PC-3 (cell line): ENCODE data around the gene SLC26A8. TPM values are rescaled to one million over a fixed set of nuclear protein-coding genes. Genes with fewer than 3 reads are reported as not detected.
A peak's percentile ranks its signal among the peaks of the same experiment; 100 is the strongest.

Experiments used
- ATAC-seq: fragments of 200-7000 bp; cut with Tn5 transposase; 2 replicates; pipeline ENCODE4 v1.9.1; 2020; ENCODE audit warnings: mild to moderate bottlenecking, moderate library complexity
- BruUV-seq: library from RNA; stranded (reverse); fragments of 400-500 nt; replicated peaks from 2 replicates; lab custom pipeline; 2021; lab: Mats Ljungman, UMichigan
- CTCF ChIA-PET: fragments of 300-600 bp; sonication (Branson Sonifier 250); formaldehyde crosslinking; loops from one replicate; lab custom pipeline; 2022; ENCODE audit warnings: antibody characterized with exemption; lab: Charles Lee
- POLR2A ChIA-PET: fragments of 300-600 bp; sonication (Branson Sonifier 250); formaldehyde crosslinking; loops from one replicate; lab custom pipeline; 2022; ENCODE audit warnings: antibody characterized with exemption; ENCODE audit not compliant: unreplicated experiment; lab: Charles Lee
- DNase-seq: peaks from one replicate; pipeline ENCODE4 v3.0.0-alpha.2; 2015
- H2AFZ ChIP-seq: fragments of 300-600 bp; sonication (generic); 2 replicates; pipeline ENCODE4 v1.6.0; 2016; ENCODE audit warnings: antibody characterized with exemption, low read length
- H3F3A ChIP-seq: fragments of 300-600 bp; sonication (generic); one replicate; pipeline ENCODE4 v1.6.0; 2017; ENCODE audit warnings: antibody characterized with exemption, low read length, control low read depth, mild to moderate bottlenecking; ENCODE audit not compliant: unreplicated experiment
- H3K27ac ChIP-seq: fragments of 300-600 bp; sonication (generic); 2 replicates; pipeline ENCODE4 v1.5.1; 2016; ENCODE audit warnings: mild to moderate bottlenecking, low read length
- H3K27me3 ChIP-seq: fragments of 300-600 bp; sonication (generic); 2 replicates; pipeline ENCODE4 v1.6.1; 2016; ENCODE audit warnings: low read length, mixed read lengths
- H3K36me3 ChIP-seq: fragments of 300-600 bp; sonication (generic); 2 replicates; pipeline ENCODE4 v1.6.1; 2016; ENCODE audit warnings: low read depth, mixed run types, low read length, mixed read lengths
- H3K4me1 ChIP-seq: fragments of 300-600 bp; sonication (generic); 2 replicates; pipeline ENCODE4 v1.5.1; 2016; ENCODE audit warnings: low read length; ENCODE audit not compliant: insufficient read depth
- H3K4me2 ChIP-seq: fragments of 300-600 bp; sonication (generic); 2 replicates; pipeline ENCODE4 v1.6.0; 2016; ENCODE audit warnings: low read length
- H3K4me3 ChIP-seq: fragments of 300-600 bp; sonication (generic); 2 replicates; pipeline ENCODE4 v1.5.1; 2016; ENCODE audit warnings: mild to moderate bottlenecking, low read length, mixed read lengths
- H3K79me2 ChIP-seq: fragments of 300-600 bp; sonication (generic); 2 replicates; pipeline ENCODE4 v1.6.1; 2017; ENCODE audit warnings: low read length, mixed read lengths
- H3K9ac ChIP-seq: fragments of 300-600 bp; sonication (generic); 2 replicates; pipeline ENCODE4 v1.6.0; 2016; ENCODE audit warnings: mild to moderate bottlenecking, low read length
- H3K9me2 ChIP-seq: fragments of 300-600 bp; sonication (generic); replicated peaks from 2 replicates; pipeline ENCODE4 v1.6.1; 2016; ENCODE audit warnings: mixed run types, low read length, mixed read lengths
- H3K9me3 ChIP-seq: fragments of 300-600 bp; sonication (generic); 2 replicates; pipeline ENCODE4 v1.6.1; 2016; ENCODE audit warnings: low read length, mixed read lengths
- H4K20me1 ChIP-seq: fragments of 300-600 bp; sonication (generic); 2 replicates; pipeline ENCODE4 v1.6.1; 2016; ENCODE audit warnings: low read length, mixed read lengths
- CTCF ChIP-seq: fragments of 300-600 bp; sonication (generic); conservative IDR thresholded peaks from 2 replicates; pipeline ENCODE4 v1.5.1; 2017; ENCODE audit warnings: antibody characterized with exemption, low read depth, mild to moderate bottlenecking, low read length
- EZH2 ChIP-seq: fragments of 300-600 bp; sonication (generic); IDR thresholded peaks from one replicate; pipeline ENCODE4 v1.6.1; 2017; ENCODE audit warnings: antibody characterized with exemption, mild to moderate bottlenecking, low read length; ENCODE audit not compliant: unreplicated experiment
- EZH2phosphoT487 ChIP-seq: fragments of 300-600 bp; sonication (generic); IDR thresholded peaks from 2 replicates; pipeline ENCODE4 v1.6.1; 2018; ENCODE audit warnings: mild to moderate bottlenecking, antibody characterized with exemption, low read length, borderline replicate concordance
- intact Hi-C: fragments of 100-400 bp; cut with micrococcal nuclease; formaldehyde crosslinking; loops from 2 replicates; pipeline ENCODE4 v1.9.0; 2023
- total RNA-seq: library from RNA; depleted of rRNA; stranded (reverse); fragments of >200 nt; gene quantifications from 2 replicates; pipeline ENCODE4 v1.2.3, GENCODE V29; 2014

SLC26A8 gene
- total RNA-seq, 1 experiment from 2014 or later, result not detected

- POLR2A ChIA-PET, result no interaction called here
- no peak for TF ChIP-seq EZH2
- Histone ChIP-seq H3K27me3 (no peaks in the 10 kb centered on the region; the same call in 1 of the 2 replicates), H3K27ac (no peak overlapping the region), H3K4me3 (no peak overlapping the region), H3K36me3 (no peaks in the 10 kb centered on the region), H2AFZ (no peak overlapping the region), H3K9me3 (no peaks in the 10 kb centered on the region), H3K9ac (no peak overlapping the region), H3F3A (no peaks in the 10 kb centered on the region), H3K4me2 (no peak overlapping the region), H4K20me1 (no peaks in the 10 kb centered on the region), H3K79me2 (no peaks in the 10 kb centered on the region), H3K4me1 (no peaks in the 10 kb centered on the region), H3K9me2 (no peaks in the 10 kb centered on the region)
- intact Hi-C loops, result no loop called here
- no TSS peak for BruUV-seq
- ATAC-seq (no peak), DNase-seq (no peak)
- CTCF ChIA-PET, result no interaction called here
These were observed 61.5 kb downstream of the SLC26A8 start for GRCh38 chr6:35962779-35963560.

DNA sequence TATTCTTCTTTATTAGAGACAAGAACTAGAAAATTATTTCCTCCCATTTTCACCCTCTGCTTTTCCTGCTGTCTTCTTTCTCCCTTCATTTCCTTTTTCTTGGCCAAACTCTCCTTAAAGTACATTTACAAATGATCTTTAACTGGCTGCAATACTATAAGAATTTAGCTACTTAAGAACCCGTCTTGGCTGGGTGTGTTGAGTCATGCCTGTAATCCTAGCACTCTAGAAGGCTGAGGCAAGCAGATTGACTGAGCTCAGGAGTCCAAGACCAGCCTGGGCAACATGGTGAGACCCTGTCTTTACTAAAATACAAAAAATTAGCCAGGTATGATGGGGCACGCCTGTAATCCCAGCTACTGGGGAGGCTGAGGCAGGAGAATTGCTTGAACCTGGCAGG, 64.3 kb downstream of the SLC26A8 start:
- BruUV-seq, result no TSS peak
- Histone ChIP-seq H2AFZ (no peak overlapping the region), H4K20me1 (no peaks in the 10 kb centered on the region), H3K4me1 (peaks cover 6% of the 10 kb centered on the region; the same call in 1 of the 2 replicates), H3K9me2 (no peaks in the 10 kb centered on the region), H3K9ac (no peak overlapping the region), H3K4me3 (no peak overlapping the region), H3K27me3 (no peaks in the 10 kb centered on the region; the same call in 1 of the 2 replicates), H3K36me3 (no peaks in the 10 kb centered on the region), H3K4me2 (no peak overlapping the region), H3K79me2 (no peaks in the 10 kb centered on the region), H3F3A (no peaks in the 10 kb centered on the region), H3K27ac (no peak overlapping the region), H3K9me3 (no peaks in the 10 kb centered on the region)
- ATAC-seq (no peak), DNase-seq (no peak)
- ChIA-PET CTCF (no interaction called here), POLR2A (no interaction called here)
- intact Hi-C loops, result no loop called here
- no peak for TF ChIP-seq EZH2
- TF ChIP-seq CTCF, result no peak
- TF ChIP-seq EZH2phosphoT487, result no peak

DNA sequence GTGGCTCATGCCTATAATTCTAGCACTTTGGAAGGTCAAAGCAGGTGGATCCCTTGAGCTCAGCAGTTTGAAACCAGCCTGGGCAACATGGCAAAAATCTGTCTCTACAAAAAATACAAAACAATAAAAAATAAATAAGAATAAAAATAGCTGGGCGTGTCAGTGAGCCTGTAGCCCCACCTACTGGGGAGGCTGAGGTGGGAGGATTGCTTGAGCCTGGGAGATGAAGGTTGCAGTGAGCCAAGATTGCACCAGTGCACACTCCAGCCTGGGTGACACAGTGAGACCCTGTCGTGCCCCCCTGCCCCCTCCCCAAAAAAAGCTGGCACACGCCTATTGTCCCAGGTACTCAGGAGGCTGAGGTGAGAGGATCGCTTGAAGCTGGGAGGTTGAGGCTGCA, 68.5 kb downstream of the SLC26A8 start:
- ATAC-seq (no peak), DNase-seq (no peak)
- Histone ChIP-seq H3K79me2 (no peaks in the 10 kb centered on the region), H3K4me3 (no peak overlapping the region), H3F3A (no peaks in the 10 kb centered on the region), H3K9me3 (no peaks in the 10 kb centered on the region), H2AFZ (peak overlapping the region; percentile 66; the same call in 1 of the 2 replicates), H3K27me3 (no peaks in the 10 kb centered on the region; the same call in 1 of the 2 replicates), H3K9ac (no peak overlapping the region), H3K4me2 (peak overlapping the region; percentile 71), H4K20me1 (no peaks in the 10 kb centered on the region), H3K36me3 (no peaks in the 10 kb centered on the region), H3K9me2 (no peaks in the 10 kb centered on the region), H3K27ac (no peak overlapping the region), H3K4me1 (peaks cover 10% of the 10 kb centered on the region; the same call in 1 of the 2 replicates)
- intact Hi-C loops, result loop anchor here (10.0 kb wide), 1 partner anchor 201 kb away; no protein-coding TSS in a partner anchor
- ChIA-PET POLR2A (no interaction called here), CTCF (interaction anchor here (0.6 to 1.1 kb wide), 2 partner anchors 202 to 331 kb away, joined by 3 to 11 read pairs; no protein-coding TSS in a partner anchor)
- TF ChIP-seq EZH2 (no peak), CTCF (peak; percentile 57)
- no TSS peak for BruUV-seq
